ENCODE data around the gene NELFE. TPM values are rescaled to one million over a fixed set of nuclear protein-coding genes. Genes with fewer than 3 reads are reported as not detected.
"Not testable (repeated sequence)": the region's sequence is repeated elsewhere in the genome, so short reads cannot be mapped to it uniquely, and the experiment has no call there.

NELFE gene
- total RNA-seq, 1 experiment from 2014 or later = 75.3 TPM

DNA sequence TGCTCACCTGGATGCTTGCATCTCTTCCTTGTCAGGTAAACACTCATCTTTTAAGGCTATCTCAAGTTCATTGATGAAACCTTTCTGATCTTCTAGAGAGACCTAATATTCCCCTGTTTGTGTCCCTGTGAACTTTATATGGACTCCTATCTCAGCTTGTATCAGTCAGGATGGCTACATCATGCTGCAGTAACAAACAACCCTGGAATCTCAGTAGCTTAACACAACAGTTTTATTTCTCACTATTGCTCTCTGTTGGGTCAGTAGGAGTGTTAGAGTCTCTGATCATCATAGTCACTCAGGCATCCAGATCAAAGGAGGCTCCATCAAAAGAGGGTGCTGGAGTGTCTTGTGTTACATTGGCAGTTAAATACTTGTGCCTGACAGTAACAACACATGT lies 43.4 kb downstream of the NELFE start:
- no peak for DNase-seq
- Histone ChIP-seq H3K9me3 (no peaks in the 10 kb centered on the region), H3K4me3 (ENCODE audit: low read depth, low read length) (no peak overlapping the region), H3K36me3 (ENCODE audit: control insufficient read depth, insufficient read depth, low read length) (no peaks in the 10 kb centered on the region), H3K27me3 (replicated peaks; ENCODE audit: control insufficient read depth, insufficient read depth, low read length) (no peaks in the 10 kb centered on the region), H3K4me1 (peaks cover 10% of the 10 kb centered on the region)
- intact Hi-C loops (cut with micrococcal nuclease; ENCODE audit: unreplicated experiment) = no loop called here
- no peaks in the 10 kb centered on the region for H3K27me3 Mint-ChIP-seq (ENCODE audit: insufficient read depth, unreplicated experiment)
- no peak overlapping the region for H3K27ac Mint-ChIP-seq (ENCODE audit: unreplicated experiment)
- peaks cover 15% of the 10 kb centered on the region for H3K4me1 Mint-ChIP-seq (ENCODE audit: low read depth, unreplicated experiment)
- no peaks in the 10 kb centered on the region for H3K36me3 Mint-ChIP-seq (ENCODE audit: insufficient read depth, unreplicated experiment)
- no TSS peak for BruUV-seq (replicated peaks)
- H3K9me3 Mint-ChIP-seq (ENCODE audit: unreplicated experiment) = no peaks in the 10 kb centered on the region
- H3K4me3 Mint-ChIP-seq (ENCODE audit: unreplicated experiment) = no peak overlapping the region
- ChIA-PET POLR2A (no interaction called here), CTCF (no interaction called here)
- TF ChIP-seq, protein P1, sequence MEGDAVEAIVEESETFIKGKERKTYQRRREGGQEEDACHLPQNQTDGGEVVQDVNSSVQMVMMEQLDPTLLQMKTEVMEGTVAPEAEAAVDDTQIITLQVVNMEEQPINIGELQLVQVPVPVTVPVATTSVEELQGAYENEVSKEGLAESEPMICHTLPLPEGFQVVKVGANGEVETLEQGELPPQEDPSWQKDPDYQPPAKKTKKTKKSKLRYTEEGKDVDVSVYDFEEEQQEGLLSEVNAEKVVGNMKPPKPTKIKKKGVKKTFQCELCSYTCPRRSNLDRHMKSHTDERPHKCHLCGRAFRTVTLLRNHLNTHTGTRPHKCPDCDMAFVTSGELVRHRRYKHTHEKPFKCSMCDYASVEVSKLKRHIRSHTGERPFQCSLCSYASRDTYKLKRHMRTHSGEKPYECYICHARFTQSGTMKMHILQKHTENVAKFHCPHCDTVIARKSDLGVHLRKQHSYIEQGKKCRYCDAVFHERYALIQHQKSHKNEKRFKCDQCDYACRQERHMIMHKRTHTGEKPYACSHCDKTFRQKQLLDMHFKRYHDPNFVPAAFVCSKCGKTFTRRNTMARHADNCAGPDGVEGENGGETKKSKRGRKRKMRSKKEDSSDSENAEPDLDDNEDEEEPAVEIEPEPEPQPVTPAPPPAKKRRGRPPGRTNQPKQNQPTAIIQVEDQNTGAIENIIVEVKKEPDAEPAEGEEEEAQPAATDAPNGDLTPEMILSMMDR (IDR thresholded peaks at IDR 0.05; ENCODE audit: insufficient read depth in 1 of 2, low read depth in 1 of 2, low read length in 1 of 2, severe bottlenecking in 1 of 2, unreplicated experiment in 1 of 2) = no peak

DNA sequence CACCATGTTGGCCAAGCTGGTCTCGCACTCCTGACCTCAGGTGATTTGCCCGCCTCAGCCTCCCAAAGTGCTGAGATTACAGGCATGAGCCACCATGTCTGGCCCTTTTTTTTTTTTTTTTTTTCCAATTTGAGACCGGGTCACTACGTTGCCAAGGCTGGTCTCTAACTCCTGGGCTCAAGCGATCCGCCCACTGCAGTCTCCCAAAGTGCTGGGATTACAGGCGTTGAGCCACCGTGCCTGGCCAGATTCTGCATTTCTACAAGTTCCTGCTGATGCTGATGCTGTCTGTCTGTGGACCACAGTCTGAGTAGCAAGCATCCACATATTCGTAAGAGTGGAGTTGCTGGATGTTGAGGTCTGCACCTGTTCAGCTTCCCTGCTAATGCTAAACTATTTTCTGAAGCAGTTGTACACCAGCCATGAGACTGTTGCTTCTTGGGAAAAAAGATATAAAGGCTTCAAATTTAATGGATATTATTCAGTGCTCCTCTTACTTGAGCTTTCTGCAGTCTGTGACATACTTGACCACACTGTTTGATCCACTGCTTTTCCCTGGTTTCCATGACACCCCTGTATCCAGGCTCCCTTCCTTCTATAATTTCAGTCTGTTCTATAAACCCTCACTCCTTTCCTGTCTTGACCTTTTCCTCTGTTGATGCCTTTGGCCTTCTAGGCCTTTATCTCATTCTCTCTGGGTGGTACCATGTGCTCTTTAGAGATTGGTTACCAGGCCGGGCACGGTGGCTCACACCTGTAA lies 46.8 kb downstream of the NELFE start:
- intact Hi-C loops (cut with micrococcal nuclease; ENCODE audit: unreplicated experiment) = no loop called here
- Mint-ChIP-seq H3K27me3 (ENCODE audit: insufficient read depth, unreplicated experiment) (no peaks in the 10 kb centered on the region), H3K4me3 (ENCODE audit: unreplicated experiment) (no peak overlapping the region), H3K4me1 (ENCODE audit: low read depth, unreplicated experiment) (peaks cover 7% of the 10 kb centered on the region), H3K27ac (ENCODE audit: unreplicated experiment) (no peak overlapping the region), H3K36me3 (ENCODE audit: insufficient read depth, unreplicated experiment) (no peaks in the 10 kb centered on the region), H3K9me3 (ENCODE audit: unreplicated experiment) (no peaks in the 10 kb centered on the region)
- ChIA-PET POLR2A (no interaction called here), CTCF (no interaction called here)
- Histone ChIP-seq H3K27me3 (replicated peaks; ENCODE audit: control insufficient read depth, insufficient read depth, low read length) (no peaks in the 10 kb centered on the region), H3K36me3 (ENCODE audit: control insufficient read depth, insufficient read depth, low read length) (no peaks in the 10 kb centered on the region), H3K9me3 (no peaks in the 10 kb centered on the region), H3K4me1 (no peaks in the 10 kb centered on the region), H3K4me3 (ENCODE audit: low read depth, low read length) (no peak overlapping the region)
- BruUV-seq (replicated peaks) = no TSS peak
- TF ChIP-seq, protein P1 (IDR thresholded peaks at IDR 0.05; ENCODE audit: insufficient read depth in 1 of 2, low read depth in 1 of 2, low read length in 1 of 2, severe bottlenecking in 1 of 2, unreplicated experiment in 1 of 2) = no peak
- DNase-seq = no peak

DNA sequence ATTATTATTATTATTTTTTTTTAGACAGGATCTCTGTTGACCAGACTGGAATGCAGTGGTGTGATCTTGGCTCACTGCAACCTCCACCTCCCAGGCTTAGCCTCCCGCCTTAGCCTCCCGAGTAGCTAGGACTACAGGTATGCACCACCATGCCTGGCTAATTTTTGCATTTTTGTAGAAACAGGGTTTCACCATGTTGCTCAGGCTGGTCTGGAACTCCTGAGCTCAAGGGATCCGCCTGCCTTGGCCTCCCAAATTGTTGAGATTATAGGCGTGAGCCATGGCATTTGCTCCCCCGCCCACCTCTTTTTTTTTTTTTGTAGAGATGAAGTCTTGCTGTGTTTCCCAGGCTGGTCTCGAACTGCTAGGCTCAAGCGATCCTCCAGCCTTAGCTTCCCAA lies 49.5 kb downstream of the NELFE start:
- H3K27me3 ChIP-seq (replicated peaks; ENCODE audit: control insufficient read depth, insufficient read depth, low read length); H3K4me3 Mint-ChIP-seq (ENCODE audit: unreplicated experiment); H3K9me3 ChIP-seq; H3K9me3 Mint-ChIP-seq (ENCODE audit: unreplicated experiment); H3K27ac Mint-ChIP-seq (ENCODE audit: unreplicated experiment); DNase-seq; intact Hi-C loops (cut with micrococcal nuclease; ENCODE audit: unreplicated experiment); H3K27me3 Mint-ChIP-seq (ENCODE audit: insufficient read depth, unreplicated experiment); POLR2A ChIA-PET; H3K4me3 ChIP-seq (ENCODE audit: low read depth, low read length); H3K4me1 Mint-ChIP-seq (ENCODE audit: low read depth, unreplicated experiment); H3K4me1 ChIP-seq; BruUV-seq (replicated peaks); H3K36me3 ChIP-seq (ENCODE audit: control insufficient read depth, insufficient read depth, low read length); H3K36me3 Mint-ChIP-seq (ENCODE audit: insufficient read depth, unreplicated experiment): not testable (repeated sequence)
- CTCF ChIA-PET = interaction anchor here (0.7 kb wide), 1 partner anchor 11 kb away, joined by 4 read pairs; no protein-coding TSS in a partner anchor

Data from Caco-2 (cell line).